Uterus (tissue), 4 donors: Measurements from ENCODE around the gene FSTL5. TPM values are rescaled to one million over a fixed set of nuclear protein-coding genes. Genes with fewer than 3 reads are reported as not detected.

Experiments used
- DNase-seq, 2 donors: peaks; one replicate each; pipeline ENCODE4 v3.0.0-alpha.2; 2019 to 2020
- H3K27ac ChIP-seq, 2 donors: fragments of 200-600 bp; sonication (generic); 1 replicate in 1 of 2; 2 replicates in 1 of 2; pipeline ENCODE4 v1.5.1; 2016 to 2018
- H3K27me3 ChIP-seq, 2 donors: fragments of 200-600 bp; sonication (generic); one replicate each; pipeline ENCODE4 v1.5.1; 2018 to 2019; ENCODE audit warnings: control low read depth in 1 of 2
- H3K36me3 ChIP-seq, 2 donors: fragments of 200-600 bp; sonication (generic); one replicate each; pipeline ENCODE4 v1.5.1; 2019; ENCODE audit warnings: control low read depth in 1 of 2
- H3K4me1 ChIP-seq, 2 donors: fragments of 200-600 bp; sonication (generic); one replicate each; pipeline ENCODE4 v1.5.1; 2018 to 2019; ENCODE audit warnings: control low read depth in 1 of 2
- H3K4me3 ChIP-seq, 2 donors: fragments of 200-600 bp; sonication (generic); 1 replicate in 1 of 2; 2 replicates in 1 of 2; pipeline ENCODE4 v1.5.1; 2018 to 2019; ENCODE audit warnings: mild to moderate bottlenecking in 1 of 2
- H3K9me3 ChIP-seq, 2 donors: fragments of 200-600 bp; sonication (generic); one replicate each; pipeline ENCODE4 v1.5.1; 2019; ENCODE audit warnings: control low read depth in 1 of 2
- CTCF ChIP-seq, 4 experiments: fragments of 200-600 bp in 2 of 4; fragments of 450-650 bp in 2 of 4; sonication (generic) in 2 of 4; IDR thresholded peaks; one replicate each; pipeline ENCODE4 v1.5.1; 2016 to 2019; ENCODE audit warnings: antibody characterized with exemption in 4 of 4, mild to moderate bottlenecking in 2 of 4, moderate library complexity in 1 of 4
- POLR2A ChIP-seq, 2 donors: fragments of 450-650 bp; IDR thresholded peaks; one replicate each; pipeline ENCODE4 v1.6.1; 2016; ENCODE audit warnings: antibody characterized with exemption in 2 of 2, mild to moderate bottlenecking in 1 of 2, moderate library complexity in 1 of 2
- intact Hi-C: fragments of 100-400 bp; cut with DNase I; formaldehyde crosslinking; loops from one replicate; pipeline ENCODE4 v1.15.1; 2023; ENCODE audit warnings: low total_unique reads
- total RNA-seq, 4 donors: library from RNA; depleted of rRNA in 3 of 4; stranded (reverse); fragments of >200 nt in 3 of 4; gene quantifications; one replicate each; pipeline versions ENCODE4 v1.1.0 to v1.2.4, GENCODE V29; 2014 to 2023
- donor health status: DM: yes; HTN: yes; CAD: no.

The FSTL5 gene
- total RNA-seq, 4 donors from 2014 or later = 2.4 TPM; not detected in 3

GRCh38 chr4:162126729-162127128 is 37.1 kb downstream of the FSTL5 start:
- H3K4me1 ChIP-seq = no peaks in the 10 kb centered on the region
- no peaks in the 10 kb centered on the region for H3K27me3 ChIP-seq
- TF ChIP-seq POLR2A (IDR thresholded peaks at IDR 0.05) (no peak), CTCF (IDR thresholded peaks at IDR 0.05) (no peak)
- intact Hi-C loops = no loop called here
- no peaks in the 10 kb centered on the region for H3K9me3 ChIP-seq
- no peaks in the 10 kb centered on the region for H3K36me3 ChIP-seq
- H3K27ac ChIP-seq = no peak overlapping the region
- no peak for DNase-seq
- no peak overlapping the region for H3K4me3 ChIP-seq

GRCh38 chr4:162117051-162117450 is 46.7 kb downstream of the FSTL5 start:
- intact Hi-C loops = no loop called here
- no peaks in the 10 kb centered on the region for H3K36me3 ChIP-seq
- no peak for TF ChIP-seq CTCF (IDR thresholded peaks at IDR 0.05)
- TF ChIP-seq POLR2A (IDR thresholded peaks at IDR 0.05) = no peak
- no peak overlapping the region for H3K27ac ChIP-seq
- H3K9me3 ChIP-seq = no peaks in the 10 kb centered on the region
- DNase-seq = no peak
- no peak overlapping the region for H3K4me3 ChIP-seq
- H3K27me3 ChIP-seq = peaks cover 0 to 4% of the 10 kb centered on the region in 2 donors
- H3K4me1 ChIP-seq = no peaks in the 10 kb centered on the region

GRCh38 chr4:162116095-162116779 is 47.6 kb downstream of the FSTL5 start:
- no peak for TF ChIP-seq CTCF (IDR thresholded peaks at IDR 0.05)
- no peak for TF ChIP-seq POLR2A (IDR thresholded peaks at IDR 0.05)
- no peak for DNase-seq
- Histone ChIP-seq H3K27me3 (peaks cover 0 to 4% of the 10 kb centered on the region in 2 donors), H3K36me3 (no peaks in the 10 kb centered on the region), H3K4me1 (no peaks in the 10 kb centered on the region), H3K4me3 (no peak overlapping the region), H3K9me3 (no peaks in the 10 kb centered on the region), H3K27ac (no peak overlapping the region)
- intact Hi-C loops = no loop called here

- Histone ChIP-seq H3K4me1 (no peaks in the 10 kb centered on the region), H3K27ac (no peak overlapping the region), H3K9me3 (no peaks in the 10 kb centered on the region), H3K4me3 (no peak overlapping the region), H3K36me3 (no peaks in the 10 kb centered on the region), H3K27me3 (peaks cover 0 to under 1% of the 10 kb centered on the region in 2 donors)
- TF ChIP-seq POLR2A (IDR thresholded peaks at IDR 0.05) (no peak), CTCF (IDR thresholded peaks at IDR 0.05) (no peak)
- no peak for DNase-seq
- intact Hi-C loops = no loop called here
Observed at GRCh38 chr4:162115333-162115732, 48.5 kb downstream of the FSTL5 start.

GRCh38 chr4:162111078-162111477 is 52.7 kb downstream of the FSTL5 start:
- Histone ChIP-seq H3K4me1 (no peaks in the 10 kb centered on the region), H3K27me3 (no peaks in the 10 kb centered on the region), H3K4me3 (no peak overlapping the region), H3K36me3 (no peaks in the 10 kb centered on the region), H3K27ac (no peak overlapping the region), H3K9me3 (no peaks in the 10 kb centered on the region)
- intact Hi-C loops = no loop called here
- TF ChIP-seq CTCF (IDR thresholded peaks at IDR 0.05) (no peak), POLR2A (IDR thresholded peaks at IDR 0.05) (no peak)
- DNase-seq = no peak
